GM12878 (cell line): Measurements from ENCODE around the gene GM2A. TPM values are rescaled to one million over a fixed set of nuclear protein-coding genes. Genes with fewer than 3 reads are reported as not detected.

Experiments
- ATAC-seq: fragments of 200-7000 bp; cut with Tn5 transposase; 3 replicates; pipeline ENCODE4 v1.9.1; 2020; ENCODE audit warnings: mild to moderate bottlenecking, moderate library complexity
- BruUV-seq: library from RNA; stranded (reverse); fragments of 400-500 nt; replicated peaks from 2 replicates; lab custom pipeline; 2021; lab: Mats Ljungman, UMichigan
- CTCF ChIA-PET: fragments of 300-600 bp; sonication (Branson Sonifier 250); formaldehyde crosslinking; extraction: SDS; loops from one replicate; lab custom pipeline; 2021; ENCODE audit warnings: inconsistent platforms; lab: Yijun Ruan, JAX
- POLR2A ChIA-PET: fragments of 350-600 bp; formaldehyde crosslinking; extraction: SDS; loops from one replicate; lab custom pipeline; 2021; ENCODE audit warnings: inconsistent platforms; lab: Charles Lee
- RAD21 ChIA-PET: fragments of 300-600 bp; sonication (Branson Sonifier 250); formaldehyde crosslinking; loops from one replicate; lab custom pipeline; 2023; ENCODE audit warnings: antibody characterized with exemption; ENCODE audit not compliant: unreplicated experiment; lab: Charles Lee
- SMC1A ChIA-PET: fragments of 300-600 bp; sonication (Branson Sonifier 250); formaldehyde crosslinking; loops from one replicate; lab custom pipeline; 2023; ENCODE audit not compliant: unreplicated experiment, uncharacterized antibody; lab: Charles Lee
- DNase-seq: peaks from one replicate; pipeline ENCODE4 v3.0.0-alpha.2; 2011; ENCODE audit warnings: low read depth, low spot score
- FAIRE-seq: peaks from 3 replicates; lab custom pipeline; 2011; peaks lifted over from hg19 to GRCh38; lab: Jason Lieb, UNC
- H2AFZ ChIP-seq: 2 replicates; pipeline ENCODE4 v1.6.0; 2011; ENCODE audit warnings: low read depth, low read length, control low read depth; ENCODE audit not compliant: control insufficient read depth
- H3K27ac ChIP-seq: 2 replicates; pipeline ENCODE4 v1.5.1; 2011; ENCODE audit warnings: control low read depth; ENCODE audit not compliant: control insufficient read depth, insufficient read depth
- H3K27me3 ChIP-seq, 2 experiments: replicated peaks in 1 of 2; 2 replicates each; pipeline versions ENCODE4 v1.6.0 to v1.6.1; 2011; ENCODE audit warnings: low read length in 1 of 2; ENCODE audit not compliant: control insufficient read depth in 2 of 2, insufficient read depth in 2 of 2
- H3K36me3 ChIP-seq, 2 experiments: 2 replicates each; pipeline ENCODE4 v1.5.1; 2011; ENCODE audit warnings: low read length in 1 of 2; ENCODE audit not compliant: control insufficient read depth in 2 of 2, insufficient read depth in 2 of 2
- H3K4me1 ChIP-seq: 2 replicates; pipeline ENCODE4 v1.6.1; 2011; ENCODE audit warnings: mild to moderate bottlenecking, low read length, moderate library complexity, mixed read lengths; ENCODE audit not compliant: control insufficient read depth, insufficient read depth
- H3K4me2 ChIP-seq: 2 replicates; pipeline ENCODE4 v1.6.0; 2011; ENCODE audit warnings: control low read depth; ENCODE audit not compliant: control insufficient read depth, insufficient read depth
- H3K4me3 ChIP-seq: fragments of 200-600 bp; sonication (generic); 2 replicates; pipeline ENCODE4 v1.5.1; 2016
- H3K79me2 ChIP-seq: 2 replicates; pipeline ENCODE4 v1.6.0; 2011; ENCODE audit warnings: low read length; ENCODE audit not compliant: control insufficient read depth, insufficient read depth
- H3K9ac ChIP-seq: 2 replicates; pipeline ENCODE4 v1.8.0; 2011; ENCODE audit warnings: low read length, control low read depth, mixed read lengths; ENCODE audit not compliant: control insufficient read depth, insufficient read depth
- H3K9me3 ChIP-seq: replicated peaks from 3 replicates; pipeline ENCODE4 v1.5.1; 2011; ENCODE audit warnings: mild to moderate bottlenecking, low read length; ENCODE audit not compliant: control insufficient read depth, insufficient read depth
- H4K20me1 ChIP-seq: 2 replicates; pipeline ENCODE4 v1.6.0; 2011; ENCODE audit not compliant: control insufficient read depth, insufficient read depth
- ATF7 ChIP-seq: fragments of 450-650 bp; IDR thresholded peaks from 2 replicates; pipeline ENCODE4 v1.6.1; 2016; ENCODE audit warnings: low read depth, mild to moderate bottlenecking
- BHLHE40 ChIP-seq, 2 experiments: fragments of 450-650 bp in 1 of 2; IDR thresholded peaks; 2 replicates each; pipeline ENCODE4 v1.6.1; 2011 to 2017; ENCODE audit warnings: low read depth in 2 of 2, borderline replicate concordance in 1 of 2, improper control_type of control experiment in 1 of 2, low read length in 1 of 2, mild to moderate bottlenecking in 1 of 2
- EGR1 ChIP-seq, 2 experiments: IDR thresholded peaks; 1 replicate in 1 of 2; 2 replicates in 1 of 2; pipeline ENCODE4 v1.6.1; 2011 to 2012; ENCODE audit warnings: low read depth in 2 of 2, low read length in 2 of 2, borderline replicate concordance in 1 of 2, mild to moderate bottlenecking in 1 of 2, moderate library complexity in 1 of 2
- EZH2 ChIP-seq: IDR thresholded peaks from 2 replicates; pipeline ENCODE4 v1.6.1; 2012; ENCODE audit warnings: low read depth, mild to moderate bottlenecking, control low read depth, inconsistent platforms, low read length, borderline replicate concordance; ENCODE audit not compliant: control insufficient read depth
- FOXM1 ChIP-seq: IDR thresholded peaks from 2 replicates; pipeline ENCODE4 v1.6.1; 2012; ENCODE audit warnings: low read depth, mild to moderate bottlenecking, inconsistent platforms, low read length, moderate library complexity
- HDGF ChIP-seq: fragments of 450-650 bp; IDR thresholded peaks from 2 replicates; pipeline ENCODE4 v1.6.1; 2016; ENCODE audit warnings: antibody characterized with exemption
- IKZF1 ChIP-seq: fragments of 450-650 bp; conservative IDR thresholded peaks from 2 replicates; pipeline ENCODE4 v1.6.1; 2017; ENCODE audit warnings: antibody characterized with exemption, mild to moderate bottlenecking
- IKZF2 ChIP-seq, 2 experiments: fragments of 450-650 bp; IDR thresholded peaks; 2 replicates each; pipeline ENCODE4 v1.6.1; 2017; ENCODE audit warnings: mild to moderate bottlenecking in 2 of 2, moderate library complexity in 2 of 2
- NBN ChIP-seq: fragments of 450-650 bp; IDR thresholded peaks from 2 replicates; pipeline ENCODE4 v1.6.1; 2016
- NFXL1 ChIP-seq: fragments of 450-650 bp; IDR thresholded peaks from 2 replicates; pipeline ENCODE4 v1.6.1; 2017; ENCODE audit warnings: antibody characterized with exemption, mild to moderate bottlenecking, borderline replicate concordance
- PML ChIP-seq: IDR thresholded peaks from 2 replicates; pipeline ENCODE4 v1.6.1; 2012; ENCODE audit warnings: low read length, inconsistent platforms
- POLR2A ChIP-seq: IDR thresholded peaks from 2 replicates; pipeline ENCODE4 v1.6.1; 2011; ENCODE audit warnings: low read depth, mild to moderate bottlenecking, low read length
- ZSCAN29 ChIP-seq: fragments of 450-650 bp; IDR thresholded peaks from 2 replicates; pipeline ENCODE4 v1.6.1; 2017; ENCODE audit warnings: mild to moderate bottlenecking, moderate library complexity
- WGBS: methylation state at CpG from one replicate; pipeline ENCODE4 v1.1.6; 2016; ENCODE audit warnings: low lambda C conversion rate; ENCODE audit not compliant: insufficient replicate concordance, insufficient coverage; ENCODE audit errors: missing lambda C conversion rate; 5-methylcytosine and 5-hydroxymethylcytosine counted together
- in situ Hi-C: fragments of 300-500 bp; cut with MboI; formaldehyde crosslinking; loops from 9 replicates; pipeline ENCODE4 v1.14.3; 2018; ENCODE audit warnings: mixed read lengths
- intact Hi-C: fragments of 100-400 bp; cut with micrococcal nuclease; formaldehyde crosslinking; loops from one replicate; pipeline ENCODE4 v1.14.2; 2022; ENCODE audit not compliant: unreplicated experiment
- polyA plus RNA-seq, 11 experiments: library from polyadenylated mRNA; depleted of rRNA in 4 of 11; unstranded in 6 of 11; stranded (reverse) in 5 of 11; fragments of >200 nt; fragmentation: Nextera tagmentation in 4 of 11; fragmentation: Illumina TruSeq in 1 of 11; extraction: Ambion mirVana in 4 of 11; extraction: Trizol in 1 of 11; gene quantifications; 1 replicate in 1 of 11; 2 replicates in 10 of 11; pipeline versions ENCODE4 v1.2.1 to v1.2.3, GENCODE V29; 2011 to 2016; ENCODE audit warnings: inconsistent platforms in 2 of 11, missing spikeins in 2 of 11, low read depth in 1 of 11
- total RNA-seq, 4 experiments: library from RNA; depleted of rRNA in 3 of 4; stranded (reverse); fragments of >200 nt in 3 of 4; fragmentation: Illumina TruSeq in 1 of 4; extraction: Trizol in 1 of 4; gene quantifications; 2 replicates each; pipeline versions ENCODE4 v1.2.1 to v1.2.3, GENCODE V29; 2013 to 2021
- TF ChIP-seq, protein P1 (sequence below): fragments of 450-650 bp; IDR thresholded peaks from 2 replicates; pipeline ENCODE4 v1.6.1; 2018; ENCODE audit warnings: borderline replicate concordance, mild to moderate bottlenecking; ENCODE audit not compliant: partially characterized antibody
- TF ChIP-seq, protein P2 (sequence below): fragments of 450-650 bp; IDR thresholded peaks from 2 replicates; pipeline ENCODE4 v1.6.1; 2014; ENCODE audit warnings: mild to moderate bottlenecking
- TF ChIP-seq, protein P3 (sequence below): fragments of 450-650 bp; conservative IDR thresholded peaks from 2 replicates; pipeline ENCODE4 v1.6.1; 2017; ENCODE audit warnings: mild to moderate bottlenecking, moderate library complexity

Gene GM2A
- total and polyA plus RNA-seq, 10 of the 15 experiments (the other 5 are each of a cell fraction or from before 2014, with no cell fraction given): 33.6 to 106 (median 68.2) TPM

DNA sequence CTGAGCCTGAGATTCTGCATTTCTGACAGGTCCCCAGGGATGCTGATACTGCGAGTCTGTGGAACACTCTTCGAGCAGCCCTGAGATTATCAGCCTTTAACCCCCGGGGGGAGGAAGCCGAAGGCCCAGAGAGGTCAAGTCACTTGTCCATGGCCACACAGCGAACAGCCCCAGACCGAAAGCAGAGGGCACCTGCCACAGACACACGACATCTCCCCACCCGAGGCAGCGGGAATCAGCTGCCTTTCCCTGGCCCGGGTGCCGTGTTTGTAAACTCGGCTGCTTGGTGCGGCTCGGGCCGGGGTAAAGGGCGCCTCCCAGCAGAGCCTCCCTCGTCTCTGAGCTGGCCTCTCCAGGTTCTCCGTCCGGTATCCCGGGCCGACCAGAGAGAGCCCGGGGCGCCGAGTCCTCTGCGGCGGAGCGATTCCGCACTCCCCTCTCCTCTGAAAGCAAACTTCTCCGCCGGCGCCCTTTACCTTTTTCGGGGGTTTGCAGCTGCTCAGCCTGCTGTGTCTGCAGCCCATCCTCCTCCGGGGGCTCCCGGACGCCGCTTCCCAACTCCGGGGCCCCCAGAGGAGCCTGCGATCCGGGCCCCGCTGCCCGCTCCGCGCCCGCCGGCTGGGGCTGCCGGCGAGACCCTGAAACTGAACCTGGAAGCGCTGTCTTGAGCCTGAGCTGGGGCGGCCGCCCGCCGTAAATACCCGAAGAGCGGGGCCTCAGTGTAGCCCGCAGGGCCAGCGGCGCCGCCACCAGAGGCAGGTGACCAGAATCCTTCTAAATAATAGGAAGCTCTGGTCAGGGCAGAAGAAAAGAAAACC, 29.3 kb upstream of the GM2A start, which contains the start of gene CCDC69:
Gene CCDC69 (minus strand): TSS at position 646 of the 818 bp plus-strand sequence. CDS start 122 bp downstream, at position 524.
- peak within 1 kb of the TSS; percentile 55 for H2AFZ ChIP-seq
- ChIA-PET SMC1A (interaction anchor here (0.6 to 18.6 kb wide), 13 partner anchors 8 to 498 kb away, joined by 3 to 325 read pairs (median 5); partner anchors contain the start of gene GM2A), POLR2A (interaction anchor here (0.5 to 17.1 kb wide), 17 partner anchors 10 to 141 kb away, joined by 3 to 290 read pairs (median 5); partner anchors contain the start of genes ANXA6, GM2A and TNIP1), CTCF (interaction anchor here (0.8 to 17.0 kb wide), 11 partner anchors 12 to 125 kb away, joined by 3 to 293 read pairs (median 9); partner anchors contain the start of gene GM2A), RAD21 (interaction anchor here (0.8 to 7.8 kb wide), 17 partner anchors 10 to 101 kb away, joined by 3 to 117 read pairs (median 6); partner anchors contain the start of genes ANXA6 and GM2A)
- H3K9me3 ChIP-seq: no peaks in the 10 kb centered on the region
- intact Hi-C loops (loop anchor here (1.0 to 5.0 kb wide), 4 partner anchors 9 to 74 kb away; no protein-coding TSS in a partner anchor), in situ Hi-C loops (no loop called here)
- peaks cover 24% of the 10 kb centered on the region for H3K4me1 ChIP-seq
- DNase-seq (no peak), ATAC-seq (peak; percentile 82), FAIRE-seq (no peak)
- H3K27ac ChIP-seq: peak within 1 kb of the TSS; percentile 89
- peak within 1 kb of the TSS; percentile 93 for H3K4me2 ChIP-seq
- WGBS: under 1% methylated on average over 56 of the region's 58 CpGs
- no peaks in the 10 kb centered on the region for H3K27me3 ChIP-seq
- BruUV-seq: TSS peak; percentile 49
- H3K36me3 ChIP-seq: peaks cover 0 to 2% of the 10 kb centered on the region in 2 experiments; a peak in 1 of 4 replicates
- H3K9ac ChIP-seq: peak within 1 kb of the TSS; percentile 91
- peaks cover 56% of the 10 kb centered on the region for H3K79me2 ChIP-seq
- H4K20me1 ChIP-seq: no peaks in the 10 kb centered on the region
- peak within 1 kb of the TSS; percentile 97 for H3K4me3 ChIP-seq
- TF ChIP-seq ATF7 (no peak), EGR1 (IDR thresholded peaks at IDR 0.05; ENCODE audit: borderline replicate concordance in 1 of 2, low read depth in 2 of 2, low read length in 2 of 2) (peak in 1 of 2 experiments; percentile 23; a peak in 1 of 3 replicates), NFXL1 (peak; percentile 96), PML (peak; percentile 83; the same call in 1 of the 2 replicates), IKZF1 (peak; percentile 27), NBN (peak; percentile 49), IKZF2 (IDR thresholded peaks at IDR 0.05) (peak in 1 of 2 experiments; percentile 12; a peak in 1 of 4 replicates), EZH2 (no peak), BHLHE40 (IDR thresholded peaks at IDR 0.05; ENCODE audit: borderline replicate concordance in 1 of 2, low read depth in 2 of 2, low read length in 1 of 2) (peak; percentile 47 to 70; a peak in 2 of 4 replicates), FOXM1 (0 out of 2 replicates have a peak, but pooled peaks have one; percentile 34), HDGF (0 out of 2 replicates have a peak, but pooled peaks have one; percentile 18), ZSCAN29 (0 out of 2 replicates have a peak, but pooled peaks have one; percentile 39), POLR2A (peak; percentile 80)
- TF ChIP-seq, protein P1, sequence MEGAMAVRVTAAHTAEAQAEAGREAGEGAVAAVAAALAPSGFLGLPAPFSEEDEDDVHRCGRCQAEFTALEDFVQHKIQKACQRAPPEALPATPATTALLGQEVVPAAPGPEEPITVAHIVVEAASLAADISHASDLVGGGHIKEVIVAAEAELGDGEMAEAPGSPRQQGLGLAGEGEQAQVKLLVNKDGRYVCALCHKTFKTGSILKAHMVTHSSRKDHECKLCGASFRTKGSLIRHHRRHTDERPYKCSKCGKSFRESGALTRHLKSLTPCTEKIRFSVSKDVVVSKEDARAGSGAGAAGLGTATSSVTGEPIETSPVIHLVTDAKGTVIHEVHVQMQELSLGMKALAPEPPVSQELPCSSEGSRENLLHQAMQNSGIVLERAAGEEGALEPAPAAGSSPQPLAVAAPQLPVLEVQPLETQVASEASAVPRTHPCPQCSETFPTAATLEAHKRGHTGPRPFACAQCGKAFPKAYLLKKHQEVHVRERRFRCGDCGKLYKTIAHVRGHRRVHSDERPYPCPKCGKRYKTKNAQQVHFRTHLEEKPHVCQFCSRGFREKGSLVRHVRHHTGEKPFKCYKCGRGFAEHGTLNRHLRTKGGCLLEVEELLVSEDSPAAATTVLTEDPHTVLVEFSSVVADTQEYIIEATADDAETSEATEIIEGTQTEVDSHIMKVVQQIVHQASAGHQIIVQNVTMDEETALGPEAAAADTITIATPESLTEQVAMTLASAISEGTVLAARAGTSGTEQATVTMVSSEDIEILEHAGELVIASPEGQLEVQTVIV: no peak
- TF ChIP-seq, protein P2, sequence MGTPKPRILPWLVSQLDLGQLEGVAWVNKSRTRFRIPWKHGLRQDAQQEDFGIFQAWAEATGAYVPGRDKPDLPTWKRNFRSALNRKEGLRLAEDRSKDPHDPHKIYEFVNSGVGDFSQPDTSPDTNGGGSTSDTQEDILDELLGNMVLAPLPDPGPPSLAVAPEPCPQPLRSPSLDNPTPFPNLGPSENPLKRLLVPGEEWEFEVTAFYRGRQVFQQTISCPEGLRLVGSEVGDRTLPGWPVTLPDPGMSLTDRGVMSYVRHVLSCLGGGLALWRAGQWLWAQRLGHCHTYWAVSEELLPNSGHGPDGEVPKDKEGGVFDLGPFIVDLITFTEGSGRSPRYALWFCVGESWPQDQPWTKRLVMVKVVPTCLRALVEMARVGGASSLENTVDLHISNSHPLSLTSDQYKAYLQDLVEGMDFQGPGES: no peak
- TF ChIP-seq, protein P3, sequence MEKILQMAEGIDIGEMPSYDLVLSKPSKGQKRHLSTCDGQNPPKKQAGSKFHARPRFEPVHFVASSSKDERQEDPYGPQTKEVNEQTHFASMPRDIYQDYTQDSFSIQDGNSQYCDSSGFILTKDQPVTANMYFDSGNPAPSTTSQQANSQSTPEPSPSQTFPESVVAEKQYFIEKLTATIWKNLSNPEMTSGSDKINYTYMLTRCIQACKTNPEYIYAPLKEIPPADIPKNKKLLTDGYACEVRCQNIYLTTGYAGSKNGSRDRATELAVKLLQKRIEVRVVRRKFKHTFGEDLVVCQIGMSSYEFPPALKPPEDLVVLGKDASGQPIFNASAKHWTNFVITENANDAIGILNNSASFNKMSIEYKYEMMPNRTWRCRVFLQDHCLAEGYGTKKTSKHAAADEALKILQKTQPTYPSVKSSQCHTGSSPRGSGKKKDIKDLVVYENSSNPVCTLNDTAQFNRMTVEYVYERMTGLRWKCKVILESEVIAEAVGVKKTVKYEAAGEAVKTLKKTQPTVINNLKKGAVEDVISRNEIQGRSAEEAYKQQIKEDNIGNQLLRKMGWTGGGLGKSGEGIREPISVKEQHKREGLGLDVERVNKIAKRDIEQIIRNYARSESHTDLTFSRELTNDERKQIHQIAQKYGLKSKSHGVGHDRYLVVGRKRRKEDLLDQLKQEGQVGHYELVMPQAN: peak; percentile 30; the same call in 1 of the 2 replicates
